Uterus (tissue), 2 donors: Measurements from ENCODE around the gene RPL10.

Source experiments
- POLR2A ChIP-seq, 2 donors: fragments of 450-650 bp; IDR thresholded peaks; one replicate each; pipeline ENCODE4 v1.6.1; 2016; ENCODE audit warnings: antibody characterized with exemption in 2 of 2, mild to moderate bottlenecking in 1 of 2, moderate library complexity in 1 of 2
- TF ChIP-seq, protein P1 (sequence below), 4 experiments: fragments of 200-600 bp in 2 of 4; fragments of 450-650 bp in 2 of 4; sonication (generic) in 2 of 4; IDR thresholded peaks; one replicate each; pipeline ENCODE4 v1.5.1; 2016 to 2019; ENCODE audit warnings: antibody characterized with exemption in 4 of 4, mild to moderate bottlenecking in 2 of 4, moderate library complexity in 1 of 4

DNA sequence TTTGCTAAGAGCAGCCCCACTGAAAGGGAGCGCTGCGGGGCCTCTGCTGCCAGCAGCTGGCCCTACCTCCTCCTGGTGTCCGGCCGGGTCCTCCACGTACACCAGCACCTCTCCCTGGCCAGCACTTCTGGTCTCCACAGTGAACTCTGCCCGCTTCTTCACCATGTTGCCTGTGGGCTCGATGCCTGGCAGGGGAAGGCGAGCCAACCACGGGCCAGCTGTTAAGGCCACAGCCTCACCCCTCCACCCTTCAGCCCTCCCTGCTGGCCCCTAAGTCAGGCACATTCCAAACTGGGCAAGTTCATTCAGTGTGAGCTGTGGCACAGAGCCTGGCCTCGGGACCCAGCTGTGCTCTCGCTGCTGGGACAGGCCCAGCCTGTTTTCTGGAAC, 31.5 kb upstream of the RPL10 start:
- TF ChIP-seq, protein P1, sequence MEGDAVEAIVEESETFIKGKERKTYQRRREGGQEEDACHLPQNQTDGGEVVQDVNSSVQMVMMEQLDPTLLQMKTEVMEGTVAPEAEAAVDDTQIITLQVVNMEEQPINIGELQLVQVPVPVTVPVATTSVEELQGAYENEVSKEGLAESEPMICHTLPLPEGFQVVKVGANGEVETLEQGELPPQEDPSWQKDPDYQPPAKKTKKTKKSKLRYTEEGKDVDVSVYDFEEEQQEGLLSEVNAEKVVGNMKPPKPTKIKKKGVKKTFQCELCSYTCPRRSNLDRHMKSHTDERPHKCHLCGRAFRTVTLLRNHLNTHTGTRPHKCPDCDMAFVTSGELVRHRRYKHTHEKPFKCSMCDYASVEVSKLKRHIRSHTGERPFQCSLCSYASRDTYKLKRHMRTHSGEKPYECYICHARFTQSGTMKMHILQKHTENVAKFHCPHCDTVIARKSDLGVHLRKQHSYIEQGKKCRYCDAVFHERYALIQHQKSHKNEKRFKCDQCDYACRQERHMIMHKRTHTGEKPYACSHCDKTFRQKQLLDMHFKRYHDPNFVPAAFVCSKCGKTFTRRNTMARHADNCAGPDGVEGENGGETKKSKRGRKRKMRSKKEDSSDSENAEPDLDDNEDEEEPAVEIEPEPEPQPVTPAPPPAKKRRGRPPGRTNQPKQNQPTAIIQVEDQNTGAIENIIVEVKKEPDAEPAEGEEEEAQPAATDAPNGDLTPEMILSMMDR (IDR thresholded peaks at IDR 0.05): no peak
- TF ChIP-seq POLR2A (IDR thresholded peaks at IDR 0.05): no peak
